Glutamatergic neuron (in vitro differentiated cells): ENCODE measurements around the gene VEZF1. TPM values are rescaled to one million over a fixed set of nuclear protein-coding genes. Genes with fewer than 3 reads are reported as not detected.

Experiments used
- DNase-seq: peaks from one replicate; pipeline ENCODE4 v3.0.0; 2022
- H3K27ac Mint-ChIP-seq: one replicate; pipeline ENCODE4 v1.8.0; 2020; ENCODE audit warnings: mild to moderate bottlenecking, mixed read lengths, inconsistent platforms; ENCODE audit not compliant: unreplicated experiment
- H3K27me3 Mint-ChIP-seq: one replicate; pipeline ENCODE4 v1.8.0; 2020; ENCODE audit warnings: mild to moderate bottlenecking, moderate library complexity, mixed read lengths, inconsistent platforms; ENCODE audit not compliant: unreplicated experiment
- H3K36me3 Mint-ChIP-seq: one replicate; pipeline ENCODE4 v1.8.0; 2020; ENCODE audit warnings: mild to moderate bottlenecking, mixed read lengths, inconsistent platforms; ENCODE audit not compliant: unreplicated experiment
- H3K4me1 Mint-ChIP-seq: one replicate; pipeline ENCODE4 v1.8.0; 2020; ENCODE audit warnings: mild to moderate bottlenecking, low read depth, mixed read lengths, inconsistent platforms; ENCODE audit not compliant: unreplicated experiment
- H3K4me3 Mint-ChIP-seq: one replicate; pipeline ENCODE4 v1.8.0; 2020; ENCODE audit warnings: mild to moderate bottlenecking, mixed read lengths, inconsistent platforms; ENCODE audit not compliant: unreplicated experiment
- H3K9me3 Mint-ChIP-seq: one replicate; pipeline ENCODE4 v1.8.0; 2020; ENCODE audit warnings: mild to moderate bottlenecking, moderate library complexity, mixed read lengths, inconsistent platforms; ENCODE audit not compliant: unreplicated experiment
- CTCF ChIP-seq: fragments of 200-600 bp; sonication (generic); IDR thresholded peaks from one replicate; pipeline ENCODE4 v1.5.0; 2021; ENCODE audit not compliant: partially characterized antibody, unreplicated experiment
- total RNA-seq: library from RNA; stranded (reverse); fragmentation: NEBNext Ultra II Directional; extraction: Animal tissue kit (Norgen Biotek cat#: 25700); gene quantifications from one replicate; pipeline ENCODE4 v1.2.1, GENCODE V29; 2021; ENCODE audit not compliant: unreplicated experiment

Gene VEZF1
- total RNA-seq, 1 donor from 2014 or later, result 88.3 TPM

- no peak for TF ChIP-seq CTCF
- H3K36me3 Mint-ChIP-seq, result no peaks in the 10 kb centered on the region
- peaks cover 22% of the 10 kb centered on the region for H3K4me1 Mint-ChIP-seq
- no peak overlapping the region for H3K27ac Mint-ChIP-seq
- H3K27me3 Mint-ChIP-seq, result peaks cover 1% of the 10 kb centered on the region
- H3K9me3 Mint-ChIP-seq, result peaks cover 7% of the 10 kb centered on the region
- DNase-seq, result no peak
- H3K4me3 Mint-ChIP-seq, result no peak overlapping the region
Observed at GRCh38 chr17:57930239-57930638, 57.8 kb downstream of the VEZF1 start.

- TF ChIP-seq CTCF, result no peak
- DNase-seq, result no peak
- peaks cover 7% of the 10 kb centered on the region for H3K9me3 Mint-ChIP-seq
- H3K4me1 Mint-ChIP-seq, result peaks cover 25% of the 10 kb centered on the region
- H3K36me3 Mint-ChIP-seq, result no peaks in the 10 kb centered on the region
- H3K27ac Mint-ChIP-seq, result no peak overlapping the region
- H3K27me3 Mint-ChIP-seq, result peaks cover 3% of the 10 kb centered on the region
- H3K4me3 Mint-ChIP-seq, result no peak overlapping the region
Observed at GRCh38 chr17:57929386-57929785, 58.7 kb downstream of the VEZF1 start.

GRCh38 chr17:57928928-57929327 lies 59.1 kb downstream of the VEZF1 start:
- Mint-ChIP-seq H3K36me3 (no peaks in the 10 kb centered on the region), H3K4me1 (peaks cover 25% of the 10 kb centered on the region), H3K27ac (no peak overlapping the region), H3K4me3 (no peak overlapping the region), H3K9me3 (peaks cover 7% of the 10 kb centered on the region), H3K27me3 (peaks cover 3% of the 10 kb centered on the region)
- no peak for TF ChIP-seq CTCF
- no peak for DNase-seq

- DNase-seq, result no peak
- H3K9me3 Mint-ChIP-seq, result peaks cover 8% of the 10 kb centered on the region
- no peaks in the 10 kb centered on the region for H3K36me3 Mint-ChIP-seq
- TF ChIP-seq CTCF, result no peak
- peaks cover 3% of the 10 kb centered on the region for H3K27me3 Mint-ChIP-seq
- H3K4me3 Mint-ChIP-seq, result no peak overlapping the region
- H3K27ac Mint-ChIP-seq, result no peak overlapping the region
- peaks cover 23% of the 10 kb centered on the region for H3K4me1 Mint-ChIP-seq
Observed at GRCh38 chr17:57927048-57927723, 60.9 kb downstream of the VEZF1 start.

- Mint-ChIP-seq H3K4me3 (no peak overlapping the region), H3K27ac (no peak overlapping the region), H3K9me3 (peaks cover 8% of the 10 kb centered on the region), H3K27me3 (peaks cover 3% of the 10 kb centered on the region), H3K36me3 (no peaks in the 10 kb centered on the region), H3K4me1 (peaks cover 23% of the 10 kb centered on the region)
- no peak for TF ChIP-seq CTCF
- no peak for DNase-seq
Observed at GRCh38 chr17:57926723-57927047, 61.4 kb downstream of the VEZF1 start.
